Lung (tissue), 12 donors: ENCODE measurements around the gene C1orf53. TPM values are rescaled to one million over a fixed set of nuclear protein-coding genes. Genes with fewer than 3 reads are reported as not detected.

Experiments used
- ATAC-seq: fragments of 200-7000 bp; cut with Tn5 transposase; one replicate; pipeline ENCODE4 v1.9.1; 2020; ENCODE audit warnings: moderate number of reproducible peaks; ENCODE audit not compliant: insufficient read depth, low FRiP score
- DNase-seq, 3 donors: peaks; one replicate each; pipeline ENCODE4 v3.0.0-alpha.2; 2013 to 2017
- H3K27ac ChIP-seq, 2 donors: one replicate each; pipeline ENCODE4 v1.5.1; 2013; ENCODE audit warnings: mild to moderate bottlenecking in 2 of 2, moderate library complexity in 2 of 2, control low read depth in 1 of 2, inconsistent platforms in 1 of 2, low read depth in 1 of 2, low read length in 1 of 2
- H3K27me3 ChIP-seq, 3 donors: one replicate each; pipeline ENCODE4 v1.5.1; 2013; ENCODE audit warnings: low read length in 2 of 3; ENCODE audit not compliant: control insufficient read depth in 3 of 3, insufficient read depth in 3 of 3
- H3K36me3 ChIP-seq, 4 donors: one replicate each; pipeline ENCODE4 v1.5.1; 2013; ENCODE audit warnings: low read length in 4 of 4, mild to moderate bottlenecking in 1 of 4, moderate library complexity in 1 of 4; ENCODE audit not compliant: control insufficient read depth in 4 of 4, insufficient read depth in 4 of 4
- H3K4me1 ChIP-seq, 5 donors: one replicate each; pipeline ENCODE4 v1.5.1; 2013; ENCODE audit warnings: low read length in 5 of 5, mild to moderate bottlenecking in 2 of 5, moderate library complexity in 1 of 5; ENCODE audit not compliant: control insufficient read depth in 5 of 5, insufficient read depth in 5 of 5
- H3K4me3 ChIP-seq: one replicate; pipeline ENCODE4 v1.5.1; 2013; ENCODE audit warnings: mild to moderate bottlenecking, control low read depth, moderate library complexity
- H3K9ac ChIP-seq, 2 donors: one replicate each; pipeline ENCODE4 v1.5.1; 2013; ENCODE audit warnings: low read length in 2 of 2, control low read depth in 1 of 2; ENCODE audit not compliant: insufficient read depth in 1 of 2
- H3K9me3 ChIP-seq, 4 donors: one replicate each; pipeline ENCODE4 v1.5.1; 2013; ENCODE audit warnings: low read length in 3 of 4, mild to moderate bottlenecking in 1 of 4, moderate library complexity in 1 of 4; ENCODE audit not compliant: control insufficient read depth in 4 of 4, insufficient read depth in 3 of 4
- CTCF ChIP-seq: IDR thresholded peaks from 2 replicates; pipeline ENCODE4 v1.5.1; 2012; ENCODE audit warnings: mild to moderate bottlenecking; ENCODE audit errors: control extremely low read depth, extremely low read depth
- WGBS, 2 donors: extraction: QIAGEN DNeasy Blood & Tissue Kit; methylation state at CpG; one replicate each; pipeline ENCODE4 v1.1.7; 2013; 5-methylcytosine and 5-hydroxymethylcytosine counted together
- polyA plus RNA-seq, 2 donors: library from polyadenylated mRNA; stranded (reverse); fragments of 200-250 nt; gene quantifications; one replicate each; pipeline ENCODE4 v1.2.1, GENCODE V29; 2013
- total RNA-seq, 2 donors: library from RNA; depleted of rRNA in 1 of 2; stranded (reverse); fragments of >200 nt in 1 of 2; gene quantifications; one replicate each; pipeline ENCODE4 v1.2.1, GENCODE V29; 2014 to 2021
- donor health status: control.
- donor health status: control.
- donor health status: Bipolar disorder and iron deficiency.
- donor health status: healthy.
- donor health status: DM: yes; HTN: yes; CAD: no.

The C1orf53 gene
- total and polyA plus RNA-seq, 4 donors = 3.6 to 23.7 (median 7.4) TPM

DNA sequence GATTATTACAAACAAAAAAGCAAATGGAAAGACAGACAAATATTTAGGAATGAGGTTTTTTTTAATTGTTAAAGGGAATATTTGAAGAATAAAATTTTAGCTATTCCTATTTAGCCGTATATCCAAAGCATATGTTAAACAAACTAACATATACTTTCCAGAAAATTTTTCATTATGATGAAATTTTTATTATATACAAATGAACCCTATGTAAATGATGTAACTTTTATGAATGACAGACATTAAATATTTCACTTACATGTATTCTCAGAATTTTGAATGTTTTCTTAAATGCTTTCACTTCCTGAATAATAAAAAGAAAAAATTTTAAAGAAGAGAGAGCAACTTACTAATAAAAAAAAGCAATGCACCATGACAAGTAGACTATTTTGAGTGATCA, 30.6 kb downstream of the C1orf53 start:
- WGBS, 2 donors = 91 to 100% methylated on average over 1 of the region's 1 CpG
- H3K4me3 ChIP-seq = no peak overlapping the region
- no peak overlapping the region for H3K9ac ChIP-seq
- no peaks in the 10 kb centered on the region for H3K36me3 ChIP-seq
- H3K27me3 ChIP-seq = peaks cover under 1 to 36% (median 23%) of the 10 kb centered on the region in 3 donors
- H3K27ac ChIP-seq = no peak overlapping the region
- TF ChIP-seq CTCF = no peak
- no peaks in the 10 kb centered on the region for H3K9me3 ChIP-seq
- DNase-seq (no peak), ATAC-seq (no peak)
- H3K4me1 ChIP-seq = no peaks in the 10 kb centered on the region

DNA sequence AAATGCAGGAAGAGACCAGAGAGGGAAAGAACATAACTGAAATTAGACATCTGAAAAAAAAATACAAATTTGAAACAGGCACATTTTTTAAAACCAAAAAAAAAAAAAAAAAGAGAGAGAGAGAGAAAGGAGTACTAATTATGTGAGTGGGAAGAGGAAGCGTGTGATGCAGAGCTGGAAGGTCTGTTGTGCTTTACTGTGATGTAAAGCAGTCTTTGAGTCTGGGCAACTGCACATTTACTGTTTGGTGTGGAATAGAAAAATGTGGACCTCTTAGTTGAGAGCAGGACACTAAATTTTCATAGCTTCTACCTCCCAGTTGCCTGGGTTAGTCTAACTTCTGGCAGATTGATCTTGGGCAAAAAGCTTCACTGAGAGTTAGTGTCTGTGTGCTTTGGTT, 31.2 kb downstream of the C1orf53 start:
- DNase-seq (no peak), ATAC-seq (no peak)
- no peak overlapping the region for H3K9ac ChIP-seq
- peaks cover 0 to 31% (median 23%) of the 10 kb centered on the region in 3 donors for H3K27me3 ChIP-seq
- no peak for TF ChIP-seq CTCF
- no peaks in the 10 kb centered on the region for H3K36me3 ChIP-seq
- H3K4me3 ChIP-seq = no peak overlapping the region
- 61 to 63% methylated on average over 1 of the region's 1 CpG for WGBS, 2 donors
- H3K4me1 ChIP-seq = no peaks in the 10 kb centered on the region
- no peaks in the 10 kb centered on the region for H3K9me3 ChIP-seq
- H3K27ac ChIP-seq = no peak overlapping the region

- Histone ChIP-seq H3K4me1 (no peaks in the 10 kb centered on the region), H3K36me3 (no peaks in the 10 kb centered on the region), H3K9me3 (no peaks in the 10 kb centered on the region), H3K27me3 (peaks cover 0 to 4% (median 3%) of the 10 kb centered on the region in 3 donors), H3K9ac (no peak overlapping the region), H3K4me3 (no peak overlapping the region), H3K27ac (no peak overlapping the region)
- no peak for DNase-seq
- ATAC-seq = no peak
- 96% methylated on average over 2 of the region's 2 CpGs for WGBS, 2 donors
- no peak for TF ChIP-seq CTCF
Measured at GRCh38 chr1:197937381-197937780, 35.0 kb downstream of the C1orf53 start.

DNA sequence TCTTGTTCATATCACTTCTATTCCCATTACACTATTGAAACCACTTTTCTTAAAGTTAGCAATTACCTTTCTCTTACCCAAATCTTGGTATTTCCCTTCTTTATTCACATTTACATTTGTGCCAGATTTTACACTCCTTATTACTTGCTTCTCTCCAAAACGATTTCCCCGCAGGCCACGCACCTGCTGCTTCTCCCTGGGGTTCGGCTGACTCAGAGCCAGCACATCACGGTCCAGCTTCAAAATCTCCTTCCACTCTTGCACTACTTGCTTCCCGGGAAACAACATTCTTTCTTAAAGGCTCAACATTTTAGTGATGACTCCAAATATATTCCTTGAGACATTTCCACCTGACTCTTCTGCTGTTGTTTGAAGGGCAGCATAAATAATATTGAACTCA, 35.5 kb downstream of the C1orf53 start:
- WGBS, 2 donors = 83 to 89% methylated on average over 6 of the region's 6 CpGs
- ATAC-seq (no peak), DNase-seq (no peak)

More for the DNA sequence above, 35.5 kb downstream of the C1orf53 start:
- H3K9me3 ChIP-seq = no peaks in the 10 kb centered on the region
- H3K4me1 ChIP-seq = no peaks in the 10 kb centered on the region
- TF ChIP-seq CTCF = no peak
- H3K4me3 ChIP-seq = no peak overlapping the region
- H3K9ac ChIP-seq = no peak overlapping the region
- H3K27me3 ChIP-seq = peaks cover 0 to 3% (median 3%) of the 10 kb centered on the region in 3 donors
- no peak overlapping the region for H3K27ac ChIP-seq
- no peaks in the 10 kb centered on the region for H3K36me3 ChIP-seq
